SK-N-SH (cell line): ENCODE results near the gene TSPYL1. TPM values are rescaled to one million over a fixed set of nuclear protein-coding genes. Genes with fewer than 3 reads are reported as not detected.

Source experiments
- CTCF ChIA-PET: fragments of 300-600, 350-600 bp; formaldehyde crosslinking; extraction: SDS; loops from one replicate; lab custom pipeline; 2021; lab: Yijun Ruan, JAX
- POLR2A ChIA-PET: fragments of 350-600 bp; sonication (Branson Sonifier 250); formaldehyde crosslinking; extraction: SDS; loops from one replicate; lab custom pipeline; 2020; ENCODE audit warnings: antibody characterized with exemption, inconsistent platforms; lab: Yijun Ruan, JAX
- DNase-seq: peaks from one replicate; pipeline ENCODE4 v3.0.0; 2012
- H2AFZ ChIP-seq: fragments of 200-600 bp; sonication (generic); 2 replicates; pipeline ENCODE4 v1.8.1; 2016; ENCODE audit warnings: antibody characterized with exemption, mild to moderate bottlenecking, low read depth
- H3F3A ChIP-seq: fragments of 200-600 bp; sonication (generic); replicated peaks from 2 replicates; pipeline ENCODE3; 2016; ENCODE audit warnings: antibody characterized with exemption, mild to moderate bottlenecking; ENCODE audit not compliant: insufficient read depth
- H3K27ac ChIP-seq, 2 experiments: fragments of 200-500 bp in 1 of 2; fragments of 200-600 bp in 1 of 2; sonication (Bioruptor generic) in 1 of 2; sonication (generic), shearing (Covaris generic) in 1 of 2; 2 replicates each; pipeline versions ENCODE4 v1.5.1 to v1.6.1; 2014 to 2016; ENCODE audit warnings: low read depth in 2 of 2, inconsistent platforms in 1 of 2, low read length in 1 of 2, mild to moderate bottlenecking in 1 of 2, mixed read lengths in 1 of 2
- H3K27me3 ChIP-seq: fragments of 200-600 bp; sonication (generic), shearing (Covaris generic); 2 replicates; pipeline ENCODE4 v1.6.1; 2016; ENCODE audit warnings: mixed run types; ENCODE audit not compliant: insufficient read depth
- H3K36me3 ChIP-seq, 2 experiments: fragments of 200-500 bp in 1 of 2; fragments of 200-600 bp in 1 of 2; sonication (Bioruptor generic) in 1 of 2; sonication (generic) in 1 of 2; replicated peaks in 1 of 2; 2 replicates each; pipeline versions ENCODE3 to v1.5.1; 2014 to 2016; ENCODE audit warnings: low read length in 1 of 2, mild to moderate bottlenecking in 1 of 2; ENCODE audit not compliant: insufficient read depth in 2 of 2, control insufficient read depth in 1 of 2
- H3K4me1 ChIP-seq, 2 experiments: fragments of 200-500 bp in 1 of 2; fragments of 200-600 bp in 1 of 2; sonication (Bioruptor generic) in 1 of 2; sonication (generic), shearing (Covaris generic) in 1 of 2; 2 replicates each; pipeline versions ENCODE4 v1.5.1 to v1.6.1; 2014 to 2016; ENCODE audit warnings: low read depth in 1 of 2, low read length in 1 of 2, mixed run types in 1 of 2; ENCODE audit not compliant: insufficient read depth in 2 of 2, control insufficient read depth in 1 of 2
- H3K4me2 ChIP-seq: fragments of 200-600 bp; sonication (generic), shearing (Covaris generic); 2 replicates; pipeline ENCODE4 v1.6.1; 2017; ENCODE audit warnings: mixed run types
- H3K4me3 ChIP-seq, 2 experiments: fragments of 200-500 bp in 1 of 2; fragments of 200-600 bp in 1 of 2; sonication (Bioruptor generic) in 1 of 2; sonication (generic), shearing (Covaris generic) in 1 of 2; 2 replicates each; pipeline versions ENCODE4 v1.5.1 to v1.8.1; 2014 to 2016; ENCODE audit warnings: low read depth in 2 of 2, inconsistent platforms in 1 of 2, low read length in 1 of 2, mild to moderate bottlenecking in 1 of 2, mixed read lengths in 1 of 2, moderate library complexity in 1 of 2
- H3K79me2 ChIP-seq: fragments of 200-600 bp; sonication (generic); 2 replicates; pipeline ENCODE4 v1.8.1; 2017; ENCODE audit warnings: mild to moderate bottlenecking; ENCODE audit not compliant: insufficient read depth
- H3K9ac ChIP-seq: fragments of 200-600 bp; sonication (generic); 2 replicates; pipeline ENCODE4 v1.6.1; 2017; ENCODE audit warnings: mixed run types
- H3K9me2 ChIP-seq: fragments of 200-600 bp; sonication (generic); 2 replicates; pipeline ENCODE4 v1.6.1; 2017; ENCODE audit warnings: mixed run types
- H3K9me3 ChIP-seq: fragments of 200-600 bp; sonication (generic); 2 replicates; pipeline ENCODE4 v1.6.1; 2017; ENCODE audit warnings: mixed run types, mild to moderate bottlenecking, moderate library complexity
- H4K20me1 ChIP-seq: fragments of 200-600 bp; sonication (generic); 2 replicates; pipeline ENCODE4 v1.6.1; 2017; ENCODE audit warnings: mild to moderate bottlenecking, mixed run types; ENCODE audit not compliant: insufficient read depth
- CHD2 ChIP-seq: fragments of 150-350 bp; IDR thresholded peaks from 2 replicates; pipeline ENCODE4 v1.6.1; 2018; ENCODE audit warnings: low read length; ENCODE audit not compliant: partially characterized antibody
- CTCF ChIP-seq: fragments of 200-600 bp; sonication (generic); IDR thresholded peaks from 2 replicates; pipeline ENCODE4 v1.6.1; 2017; ENCODE audit warnings: antibody characterized with exemption, mild to moderate bottlenecking, moderate library complexity
- EP300 ChIP-seq, 2 experiments: IDR thresholded peaks; 2 replicates each; pipeline versions ENCODE4 v1.4.0 to v1.6.1; 2012; ENCODE audit warnings: borderline replicate concordance in 1 of 2, low read depth in 1 of 2, low read length in 1 of 2
- EZH2phosphoT487 ChIP-seq: fragments of 200-600 bp; sonication (generic); IDR thresholded peaks from 2 replicates; pipeline ENCODE4 v1.6.1; 2017; ENCODE audit warnings: low read depth, mixed run types, mild to moderate bottlenecking, antibody characterized with exemption, moderate library complexity, borderline replicate concordance
- FOXJ3 ChIP-seq: sonication (generic); formaldehyde crosslinking; IDR thresholded peaks from 2 replicates; pipeline ENCODE4 v1.5.1; 2020; ENCODE audit warnings: mild to moderate bottlenecking, missing genetic modification reagents
- FOXM1 ChIP-seq: IDR thresholded peaks from 2 replicates; pipeline ENCODE4 v1.4.0; 2012; ENCODE audit warnings: low read depth, mild to moderate bottlenecking
- GABPA ChIP-seq: IDR thresholded peaks from 2 replicates; pipeline ENCODE4 v1.4.0; 2012; ENCODE audit warnings: low read depth, mild to moderate bottlenecking
- MAX ChIP-seq: IDR thresholded peaks from 2 replicates; pipeline ENCODE4 v1.4.0; 2012; ENCODE audit warnings: low read depth
- MXI1 ChIP-seq: IDR thresholded peaks from 2 replicates; pipeline ENCODE4 v1.6.1; 2012; ENCODE audit warnings: mild to moderate bottlenecking, low read depth, low read length, improper control_type of control experiment
- NRF1 ChIP-seq: IDR thresholded peaks from 2 replicates; pipeline ENCODE4 v1.6.1; 2012; ENCODE audit warnings: low read depth, mild to moderate bottlenecking, low read length
- RAD21 ChIP-seq: IDR thresholded peaks from 2 replicates; pipeline ENCODE4 v1.6.1; 2012; ENCODE audit warnings: mild to moderate bottlenecking, low read length
- REST ChIP-seq: IDR thresholded peaks from 2 replicates; pipeline ENCODE4 v1.6.1; 2012; ENCODE audit warnings: mild to moderate bottlenecking, low read depth, low read length, moderate library complexity
- RFX5 ChIP-seq: IDR thresholded peaks from 2 replicates; pipeline ENCODE4 v1.6.1; 2012; ENCODE audit warnings: mild to moderate bottlenecking, improper control_type of control experiment, low read length
- TCF12 ChIP-seq: IDR thresholded peaks from 2 replicates; pipeline ENCODE4 v1.4.0; 2012
- TEAD4 ChIP-seq: IDR thresholded peaks from 2 replicates; pipeline ENCODE4 v1.4.0; 2012; ENCODE audit warnings: mild to moderate bottlenecking, borderline replicate concordance; ENCODE audit not compliant: insufficient read depth
- USF1 ChIP-seq: IDR thresholded peaks from 2 replicates; pipeline ENCODE4 v1.4.0; 2012; ENCODE audit warnings: low read depth, borderline replicate concordance
- YY1 ChIP-seq: IDR thresholded peaks from 2 replicates; pipeline ENCODE4 v1.4.0; 2012; ENCODE audit warnings: low read depth, mild to moderate bottlenecking
- ZBTB33 ChIP-seq: IDR thresholded peaks from 2 replicates; pipeline ENCODE4 v1.4.0; 2012; ENCODE audit warnings: low read depth, borderline replicate concordance
- WGBS: methylation state at CpG from one replicate; pipeline ENCODE4 v1.1.6; 2017; ENCODE audit warnings: low lambda C conversion rate; 5-methylcytosine and 5-hydroxymethylcytosine counted together
- polyA plus RNA-seq, 3 experiments: library from polyadenylated mRNA; depleted of rRNA; stranded (reverse); fragments of >200 nt; gene quantifications; 2 replicates each; pipeline ENCODE4 v1.2.3, GENCODE V29; 2012

TSPYL1 gene
- polyA plus RNA-seq, 1 of the 3 experiments (the other 2 are of a cell fraction), result 27.9 TPM

- TF ChIP-seq MXI1 (no peak), USF1 (no peak), GABPA (no peak), RFX5 (no peak), MAX (no peak), EP300 (IDR thresholded peaks at IDR 0.05; ENCODE audit: borderline replicate concordance in 1 of 2, low read depth in 1 of 2, low read length in 1 of 2) (no peak), TCF12 (no peak), RAD21 (no peak)
These were observed 29.3 kb upstream of the TSPYL1 start (continued) for GRCh38 chr6:116309001-116309400.

- no peak for DNase-seq
- no peaks in the 10 kb centered on the region for H3K27me3 ChIP-seq
- 94% methylated on average over 1 of the region's 1 CpG for WGBS
- H2AFZ ChIP-seq, result no peak overlapping the region
- TF ChIP-seq YY1 (no peak), REST (no peak), CTCF (no peak), EZH2phosphoT487 (no peak), FOXM1 (no peak), FOXJ3 (CRISPR knock-in tag) (no peak), ZBTB33 (no peak), CHD2 (no peak), NRF1 (no peak), MXI1 (no peak), TEAD4 (no peak), USF1 (no peak)
- no peaks in the 10 kb centered on the region for H3F3A ChIP-seq
- H3K27ac ChIP-seq, result no peak overlapping the region
- ChIA-PET POLR2A (no interaction called here), CTCF (interaction anchor here (3.0 kb wide), 1 partner anchor 20 kb away, joined by 16 read pairs; no protein-coding TSS in a partner anchor)
- H4K20me1 ChIP-seq, result no peaks in the 10 kb centered on the region
- no peak overlapping the region for H3K4me3 ChIP-seq
- no peaks in the 10 kb centered on the region for H3K9me3 ChIP-seq
- H3K4me2 ChIP-seq, result no peak overlapping the region
- no peaks in the 10 kb centered on the region for H3K4me1 ChIP-seq
- no peaks in the 10 kb centered on the region for H3K36me3 ChIP-seq
- no peaks in the 10 kb centered on the region for H3K79me2 ChIP-seq
- H3K9me2 ChIP-seq, result no peaks in the 10 kb centered on the region
- H3K9ac ChIP-seq, result no peak overlapping the region
These were observed 27.9 kb upstream of the TSPYL1 start for GRCh38 chr6:116307633-116308032.
